Tongue (tissue), 2 donors: Measurements from ENCODE around the gene CCDC50. TPM values are rescaled to one million over a fixed set of nuclear protein-coding genes. Genes with fewer than 3 reads are reported as not detected.

ENCODE experiments used
- DNase-seq: peaks from one replicate; pipeline ENCODE4 v3.0.0-alpha.2; 2015
- total RNA-seq: library from RNA; depleted of rRNA; stranded (reverse); fragments of >200 nt; gene quantifications from one replicate; pipeline ENCODE4 v1.2.3, GENCODE V29; 2014

CCDC50 gene
- total RNA-seq, 1 donor from 2014 or later: 55.2 TPM

DNA sequence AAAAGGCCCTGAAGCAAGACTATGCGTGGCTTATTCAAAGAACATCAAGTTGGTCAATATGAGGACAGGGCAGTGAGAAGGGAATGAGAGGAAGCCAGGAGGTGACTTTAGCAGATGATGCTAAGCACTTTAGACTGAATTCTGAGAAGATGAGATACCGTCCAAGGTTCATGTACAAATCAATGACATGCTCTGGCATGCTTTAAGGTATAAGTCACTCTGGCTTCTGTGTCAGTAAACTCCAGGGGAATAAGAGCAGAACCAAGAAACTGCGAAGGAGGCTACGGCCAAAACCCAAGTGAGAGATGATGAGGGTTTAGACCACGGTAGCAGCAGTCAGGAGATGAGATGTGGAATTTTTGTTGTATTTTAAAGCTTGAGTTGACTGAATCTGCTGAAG is 8.9 kb upstream of the CCDC50 start:
- no peak for DNase-seq

DNA sequence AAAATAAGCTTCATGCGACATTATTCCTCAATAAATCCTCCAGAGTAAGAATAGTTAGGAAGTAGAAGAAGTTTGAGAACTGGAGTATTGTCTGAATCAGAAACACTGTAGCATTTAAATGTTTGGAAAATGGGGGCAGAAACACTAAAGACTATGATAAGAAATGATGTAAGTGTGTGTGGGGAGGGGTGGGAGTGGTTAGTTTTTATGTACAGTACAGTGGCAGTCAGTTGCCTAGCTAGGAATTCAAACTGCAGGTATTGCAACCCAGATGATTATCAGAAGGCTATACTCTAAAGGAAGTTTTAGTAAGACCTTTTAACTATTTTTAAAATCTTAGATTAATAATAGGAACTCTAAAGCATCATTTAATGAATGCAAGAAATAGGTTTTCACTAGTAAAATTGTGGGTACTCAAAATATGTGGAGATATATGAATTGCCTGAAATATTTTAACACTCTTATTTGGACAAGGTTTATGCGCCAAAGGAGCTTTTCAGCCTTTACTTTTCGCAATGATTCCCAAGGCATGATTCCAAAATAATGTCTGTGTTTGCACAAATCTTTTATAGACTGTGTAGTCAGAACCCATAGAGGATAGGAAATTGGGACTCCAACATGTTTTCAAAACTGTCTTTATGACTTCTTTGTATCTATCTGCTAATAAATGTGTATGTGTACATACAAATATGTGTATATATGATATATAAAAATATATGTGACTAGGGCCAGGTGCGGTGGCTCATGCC is 8.0 kb upstream of the CCDC50 start:
- no peak for DNase-seq

DNA sequence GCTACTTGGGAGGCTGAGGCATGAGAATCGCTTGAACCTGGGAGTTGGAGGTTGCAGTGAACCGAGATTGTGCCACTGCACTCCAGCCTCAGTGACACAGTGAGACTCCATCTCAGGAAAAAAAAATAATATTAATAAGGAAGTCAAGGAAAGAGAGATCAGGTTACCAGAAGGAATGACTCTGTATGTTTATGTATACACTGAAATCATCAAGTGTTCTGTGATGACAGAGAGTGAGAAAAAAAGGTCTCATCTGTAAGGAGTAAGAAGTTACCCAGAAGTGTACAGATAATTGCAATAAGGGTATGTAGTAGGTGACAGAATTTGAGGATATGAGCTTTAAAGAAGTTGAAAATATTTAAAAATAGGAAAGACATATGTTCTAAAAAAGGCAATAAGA is 4.3 kb upstream of the CCDC50 start:
- DNase-seq: no peak

DNA sequence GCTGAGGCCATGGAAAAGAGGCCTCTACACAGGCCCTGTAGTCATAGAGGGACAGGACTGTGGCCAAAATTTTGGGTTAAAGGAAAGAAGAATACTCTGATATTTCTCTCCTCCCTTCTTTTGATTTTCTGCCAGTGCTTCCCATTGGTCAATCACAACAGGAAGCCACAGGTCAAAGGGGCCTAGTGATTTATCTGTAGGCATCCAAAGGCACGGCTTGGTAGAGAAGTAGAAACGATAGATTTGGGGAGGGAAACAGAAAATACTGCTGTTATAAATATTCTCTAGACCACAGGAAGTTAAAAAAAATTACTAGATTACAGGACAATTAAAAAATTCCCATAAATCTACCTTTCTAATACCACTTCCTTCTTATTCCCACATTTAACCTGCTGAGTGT is 1.7 kb upstream of the CCDC50 start:
- no peak for DNase-seq

DNA sequence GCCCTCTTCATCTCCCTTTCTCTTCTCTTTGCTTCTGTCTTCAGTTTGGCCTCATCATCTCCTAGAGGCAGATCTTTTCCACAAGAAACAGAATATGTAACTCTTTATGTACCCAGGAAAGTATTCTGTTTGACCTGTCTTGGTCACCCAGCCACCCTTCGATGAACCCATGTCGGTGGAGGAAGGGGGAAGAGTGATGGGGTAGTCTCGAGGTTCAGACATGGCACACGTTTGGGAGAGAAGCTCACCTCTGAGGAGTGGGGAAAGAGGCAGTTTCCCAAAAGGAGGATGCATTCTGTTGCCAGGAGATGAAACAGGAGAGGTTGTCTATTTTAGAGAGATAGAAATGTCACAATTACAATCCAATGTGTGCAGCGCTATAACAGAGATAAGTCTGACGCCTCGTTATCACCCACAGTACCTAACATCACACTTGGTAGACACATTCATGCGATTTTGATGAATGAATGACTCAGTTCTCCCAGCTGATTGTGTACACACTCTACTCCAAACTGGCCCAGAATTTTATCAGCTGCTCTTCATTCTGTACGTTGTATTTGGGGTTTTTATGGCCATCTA is 722 bp upstream of the CCDC50 start:
- no peak for DNase-seq

DNA sequence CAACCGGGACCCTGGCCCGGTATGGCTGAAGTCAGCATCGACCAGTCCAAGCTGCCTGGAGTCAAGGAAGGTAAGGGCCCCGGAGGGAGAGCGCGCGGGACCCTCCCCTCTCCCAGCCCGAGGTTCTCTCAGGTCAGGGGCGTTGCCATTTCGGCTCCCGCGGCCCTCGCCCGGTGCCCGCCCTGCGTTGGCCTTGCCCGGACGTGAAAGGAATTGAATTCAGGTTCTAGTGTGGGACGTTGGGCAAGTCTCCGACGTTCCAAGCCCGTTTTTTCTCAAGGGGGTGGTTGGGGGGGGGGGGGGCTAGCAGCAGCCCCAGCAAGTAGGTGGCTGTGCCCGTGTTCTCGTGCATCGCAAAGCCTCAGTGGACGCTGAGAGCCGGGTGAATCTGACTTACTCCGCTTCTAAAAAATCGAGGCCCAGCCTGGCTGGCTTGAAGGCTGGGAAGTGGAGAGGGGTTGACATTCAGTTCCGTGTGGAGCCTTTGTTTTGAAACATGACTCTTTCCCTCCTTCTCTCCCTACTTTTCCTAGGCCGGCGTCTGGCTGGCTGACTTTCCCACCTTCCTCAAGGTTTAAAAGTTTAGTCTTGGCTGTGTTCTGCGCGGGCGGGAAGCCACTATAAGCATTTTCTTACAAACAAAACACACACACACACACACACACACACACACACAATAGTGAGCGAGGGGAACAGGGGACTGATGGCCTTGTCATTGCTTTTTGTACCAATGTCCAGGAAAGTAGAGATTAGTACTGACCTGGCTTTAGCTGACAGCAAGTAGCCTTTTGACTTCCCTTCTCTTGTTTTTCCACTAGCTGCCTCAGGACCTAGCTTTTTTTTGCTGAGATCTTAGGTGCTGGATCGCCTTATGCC is 698 bp downstream of the CCDC50 start, which contains the start of gene UTS2B:
Gene UTS2B (minus strand): TSS at position 873 of the 876 bp plus-strand sequence. CDS start 48,337 bp downstream, outside the sequence.
- peak; percentile 84 for DNase-seq

DNA sequence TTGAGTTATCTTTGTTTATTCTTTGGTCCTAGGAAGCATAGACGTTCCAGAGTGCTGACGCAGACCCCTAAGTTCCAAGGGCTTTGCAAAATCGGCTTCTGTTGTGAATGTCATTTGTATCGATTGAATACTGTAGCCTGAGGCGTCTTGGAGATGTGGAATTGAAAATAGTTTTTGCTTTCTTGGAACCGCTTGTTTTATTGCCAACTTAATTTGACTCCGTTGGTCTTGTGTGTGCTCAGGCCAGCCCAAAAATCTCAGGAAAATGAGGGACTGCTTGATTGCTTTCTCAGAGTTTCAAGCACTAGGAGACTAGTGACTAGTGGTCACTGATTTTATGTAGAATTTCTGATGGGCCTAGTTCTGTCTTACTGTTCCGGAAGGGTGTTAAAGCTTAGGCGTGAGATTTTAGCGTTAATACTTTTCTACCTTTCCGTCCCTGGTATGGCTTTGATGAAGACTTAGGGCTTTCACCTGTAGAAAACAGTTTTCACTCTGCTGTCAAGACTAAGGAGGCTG is 1.4 kb downstream of the CCDC50 start:
- DNase-seq: no peak

DNA sequence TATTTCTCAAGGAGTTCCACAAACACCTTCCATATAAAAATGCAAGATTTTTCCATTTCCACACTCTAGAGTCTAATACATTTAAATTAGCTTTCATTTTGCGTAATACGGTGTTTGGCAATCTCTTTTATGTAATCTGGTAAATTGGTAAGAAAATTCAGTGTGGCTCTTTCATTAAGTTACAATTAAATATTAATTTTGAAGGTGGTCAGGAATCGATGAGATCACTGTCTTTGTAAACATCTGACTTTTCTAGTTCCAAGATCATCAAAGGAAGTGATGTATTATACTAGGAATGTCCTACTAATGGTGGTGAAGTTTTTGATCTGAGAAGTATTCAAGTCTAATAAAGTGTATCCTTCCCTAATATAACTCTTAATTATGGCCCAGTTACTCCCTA is 2.2 kb downstream of the CCDC50 start:
- no peak for DNase-seq

DNA sequence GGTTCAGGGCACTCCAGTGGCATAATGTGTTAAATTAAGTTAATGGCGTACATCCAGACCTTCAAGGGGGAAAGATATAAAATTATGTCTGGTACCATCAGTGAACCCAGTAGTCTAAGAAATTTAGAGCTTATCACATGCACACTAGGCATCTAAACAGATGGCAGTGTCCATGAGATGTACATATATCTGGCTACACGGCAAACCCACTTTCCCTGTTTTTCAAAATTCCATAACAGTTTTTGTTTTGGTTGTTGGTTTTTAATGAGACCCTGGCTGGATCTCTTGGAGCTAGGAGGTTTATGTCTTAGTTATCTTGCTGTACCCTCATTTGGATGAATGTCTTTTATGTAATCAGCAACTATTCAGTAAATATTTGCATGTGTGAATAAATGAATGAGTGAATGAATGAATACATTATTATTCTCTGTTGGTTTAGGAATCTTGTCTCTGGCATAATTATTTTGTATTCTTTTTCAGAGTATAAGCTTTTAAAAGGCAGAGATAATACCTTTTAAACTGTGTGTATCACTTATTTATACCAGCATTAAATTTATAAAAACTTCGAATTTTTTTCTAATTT is 4.2 kb downstream of the CCDC50 start:
- no peak for DNase-seq

DNA sequence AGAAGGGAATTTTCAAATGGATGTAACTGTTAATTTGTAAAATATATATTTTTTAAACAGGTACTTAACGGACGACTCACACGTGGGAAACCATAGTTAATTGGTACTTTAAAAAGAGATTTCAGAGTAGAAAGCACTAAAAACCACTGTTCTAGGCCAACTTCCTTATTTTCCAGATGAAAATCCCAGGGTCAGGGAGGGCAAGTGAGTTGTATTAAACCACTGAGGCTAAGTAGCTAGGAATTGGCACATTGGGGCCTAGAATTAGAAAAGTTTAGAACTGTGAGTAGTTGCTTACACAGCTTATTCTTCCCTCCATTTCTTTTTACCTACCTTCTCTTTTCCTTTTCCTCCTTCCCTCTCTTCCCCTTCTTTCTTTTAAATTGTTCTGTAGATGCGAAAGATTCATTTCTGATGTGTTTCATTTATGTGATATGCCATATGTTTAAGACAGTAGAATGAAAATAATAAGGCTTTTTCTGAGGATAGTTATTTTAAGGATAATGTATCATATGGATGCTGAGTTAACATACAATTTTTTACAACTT is 5.2 kb downstream of the CCDC50 start:
- DNase-seq: no peak

DNA sequence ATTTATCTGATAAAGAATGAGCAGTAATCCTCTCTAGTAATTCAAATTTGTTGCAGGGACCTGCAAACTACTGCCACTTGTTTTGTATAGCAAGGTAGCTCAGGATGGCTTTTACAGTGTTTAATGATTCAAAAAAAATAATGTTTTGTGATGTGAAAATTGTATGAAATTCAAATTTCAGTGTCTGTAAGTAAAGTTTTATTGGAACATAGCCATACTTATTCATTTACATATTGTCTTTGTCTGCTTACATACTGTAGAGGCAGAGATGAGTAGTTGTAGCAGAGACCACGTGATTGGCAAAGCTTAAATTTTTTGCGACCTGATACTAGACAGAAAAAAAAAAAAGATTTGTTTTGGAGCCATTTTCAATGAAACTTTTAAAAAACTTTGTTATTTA is 7.6 kb downstream of the CCDC50 start:
- DNase-seq: no peak

DNA sequence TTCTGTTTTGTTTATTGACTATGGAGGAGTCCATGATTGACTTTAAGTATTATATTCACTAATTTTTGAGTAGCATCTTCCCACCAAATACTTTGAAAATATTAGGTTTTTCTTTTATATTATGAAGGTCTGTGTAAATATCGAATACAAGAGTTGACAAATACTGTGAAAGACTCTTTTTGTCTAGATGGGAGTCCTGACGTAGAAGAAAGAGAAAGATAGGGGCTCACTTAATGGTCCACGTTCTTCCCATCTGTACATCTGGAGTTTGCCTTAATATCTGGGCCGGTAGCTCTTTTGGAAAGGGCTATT is 8.9 kb downstream of the CCDC50 start:
- no peak for DNase-seq

DNA sequence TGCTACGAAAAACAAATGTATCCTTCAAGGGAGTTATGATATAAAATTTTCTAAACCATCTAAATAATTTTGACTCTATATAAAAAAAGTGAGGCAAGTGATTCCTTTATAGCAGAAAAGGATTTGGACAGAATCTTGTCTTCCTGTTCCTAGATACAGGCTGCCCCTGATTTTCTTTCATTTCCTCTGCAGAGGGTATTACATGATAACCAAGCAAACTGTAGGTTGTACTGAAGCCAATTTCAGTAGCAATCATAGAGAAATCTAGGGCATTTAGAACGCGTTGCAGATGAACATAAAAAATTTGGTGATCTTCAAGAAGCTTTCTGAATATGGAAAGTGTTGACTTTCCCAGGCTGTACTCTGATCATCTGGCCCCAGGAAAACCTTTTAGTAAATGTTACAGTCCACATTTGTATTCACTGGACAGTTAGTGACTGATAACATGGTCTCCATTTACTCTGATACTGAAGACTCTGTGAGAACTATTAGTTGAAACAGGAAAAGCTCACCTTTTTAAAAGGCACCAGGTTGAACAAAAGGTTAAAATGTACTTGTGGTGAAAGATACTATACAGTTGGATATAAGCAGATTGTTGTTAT is 10.2 kb downstream of the CCDC50 start:
- no peak for DNase-seq

DNA sequence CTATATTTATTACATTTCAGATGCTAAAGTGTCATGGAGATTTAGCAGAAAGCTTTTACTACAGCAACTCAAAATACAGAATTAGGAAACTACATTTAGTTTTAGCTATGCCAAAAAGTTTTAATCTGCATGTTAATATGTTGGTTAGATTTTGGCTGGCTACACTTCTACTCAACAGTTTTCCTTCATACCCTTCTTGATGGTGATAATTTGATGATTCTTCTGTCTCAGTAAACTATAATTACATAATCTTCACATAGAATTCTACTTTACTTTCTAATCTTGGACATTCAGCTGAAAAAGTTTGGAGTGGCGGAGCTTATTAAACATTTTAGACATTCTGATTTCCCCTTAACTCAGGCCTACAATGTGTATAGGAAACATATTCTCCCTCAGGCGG is 11.2 kb downstream of the CCDC50 start:
- no peak for DNase-seq

DNA sequence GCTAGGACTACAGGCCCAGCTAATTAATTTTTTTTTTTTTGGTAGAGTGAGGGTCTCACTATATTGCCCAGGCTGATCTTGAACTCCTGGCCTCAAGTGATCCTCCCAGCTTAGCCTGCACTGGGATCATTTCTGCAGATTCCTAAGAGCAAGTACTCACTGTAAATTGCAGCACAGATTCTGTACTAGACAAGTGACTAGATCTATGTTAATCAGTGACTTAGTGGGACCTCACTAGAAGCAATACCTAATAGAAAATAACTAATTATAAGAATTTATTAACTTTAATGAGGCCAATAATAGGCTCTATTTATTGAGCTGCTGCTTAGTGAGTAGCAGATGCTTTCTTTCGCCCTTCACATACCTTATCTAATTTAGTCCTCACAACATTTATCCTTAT is 11.8 kb downstream of the CCDC50 start:
- no peak for DNase-seq

DNA sequence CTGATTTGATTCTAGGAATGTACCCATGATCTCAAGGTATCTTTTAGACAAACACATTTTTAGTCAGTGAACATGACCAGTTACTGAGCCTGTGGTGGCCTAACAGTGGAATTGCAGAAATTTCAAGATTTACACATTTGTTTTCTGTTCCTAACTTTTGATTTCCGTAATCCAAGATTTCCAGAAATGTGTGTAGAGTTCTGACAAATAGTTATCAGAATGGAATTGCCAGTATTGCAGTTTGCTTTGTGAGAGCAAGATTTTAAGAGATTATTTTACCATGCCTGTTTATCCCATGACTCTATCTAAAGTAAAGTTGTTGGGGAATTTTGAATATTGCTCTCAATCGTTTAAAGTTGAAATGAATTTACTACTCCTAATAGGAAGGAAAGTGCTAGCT is 12.8 kb downstream of the CCDC50 start:
- no peak for DNase-seq

DNA sequence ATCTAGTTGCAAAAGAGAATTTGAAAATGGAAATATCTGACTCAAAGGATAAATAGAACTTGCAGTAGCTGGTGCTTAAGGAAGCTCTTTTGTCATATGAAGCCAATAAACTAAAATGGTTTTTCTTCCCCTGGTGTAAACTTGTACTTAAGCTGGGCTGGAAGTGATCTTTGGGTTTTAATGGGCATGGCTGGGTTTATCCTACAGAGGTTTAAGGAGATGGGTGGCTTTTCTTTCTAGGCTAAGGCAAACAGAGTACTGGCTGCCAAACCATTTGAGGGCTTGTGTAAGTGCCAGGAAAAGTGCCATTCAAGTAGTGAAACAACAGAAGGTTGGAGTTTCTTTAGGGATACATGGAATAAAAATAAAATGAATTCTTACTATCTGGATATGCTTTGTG is 13.2 kb downstream of the CCDC50 start:
- DNase-seq: no peak

DNA sequence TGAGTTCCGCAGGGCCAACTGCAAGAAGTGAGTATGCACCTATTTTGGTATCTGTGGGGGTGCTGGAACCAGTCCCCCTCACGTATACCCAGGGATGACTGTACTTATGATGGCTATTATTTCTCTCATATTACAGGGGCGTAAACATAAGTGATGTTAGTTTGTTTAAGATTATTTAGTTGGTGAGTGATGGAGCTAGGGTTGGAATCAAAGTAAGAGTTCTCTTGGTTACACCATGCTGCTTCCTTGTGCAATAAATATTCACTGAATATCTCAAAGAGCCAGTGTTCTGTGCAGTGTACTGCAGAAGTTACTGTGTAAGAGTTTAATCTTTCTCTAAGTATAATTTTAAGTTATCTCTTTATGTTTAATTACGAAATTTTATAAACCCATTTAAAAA is 13.9 kb downstream of the CCDC50 start:
- no peak for DNase-seq

DNA sequence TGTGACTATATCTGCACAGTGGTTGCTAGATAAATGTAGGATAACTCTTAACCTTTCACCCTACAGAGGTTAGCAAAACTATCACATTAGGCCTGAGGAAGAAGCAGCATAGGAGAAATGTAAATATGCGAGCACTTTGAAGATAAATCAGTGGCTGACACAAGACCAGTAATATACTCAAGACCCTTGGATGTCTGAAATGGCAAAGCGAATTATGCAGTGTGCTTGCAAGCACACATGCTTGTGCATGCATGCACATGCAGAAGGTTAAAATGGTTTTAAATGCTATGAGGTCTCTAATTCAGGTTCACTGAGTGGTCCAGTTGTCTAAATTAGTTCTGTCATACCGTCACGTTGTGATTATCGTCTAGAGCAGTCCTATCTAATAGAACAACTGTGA is 14.7 kb downstream of the CCDC50 start:
- DNase-seq: no peak

DNA sequence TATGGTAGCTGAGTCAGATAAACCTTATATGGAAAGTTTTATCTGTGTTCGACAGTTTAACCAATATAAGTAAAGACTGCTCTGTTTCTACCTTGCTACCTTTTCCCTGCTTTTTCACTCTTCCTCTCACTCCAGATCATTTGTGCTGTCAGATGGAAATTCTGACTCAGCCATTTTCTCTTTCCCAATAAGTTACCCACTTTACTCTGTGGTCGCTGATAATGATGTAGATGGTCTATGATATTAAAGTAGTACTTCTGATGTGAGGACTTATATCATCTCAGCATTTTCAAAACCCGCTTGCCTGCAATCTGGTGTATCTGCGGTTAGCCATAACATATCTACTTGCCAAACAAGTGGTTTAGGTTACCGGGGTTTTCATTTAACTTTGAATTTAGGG is 16.1 kb downstream of the CCDC50 start:
- no peak for DNase-seq

DNA sequence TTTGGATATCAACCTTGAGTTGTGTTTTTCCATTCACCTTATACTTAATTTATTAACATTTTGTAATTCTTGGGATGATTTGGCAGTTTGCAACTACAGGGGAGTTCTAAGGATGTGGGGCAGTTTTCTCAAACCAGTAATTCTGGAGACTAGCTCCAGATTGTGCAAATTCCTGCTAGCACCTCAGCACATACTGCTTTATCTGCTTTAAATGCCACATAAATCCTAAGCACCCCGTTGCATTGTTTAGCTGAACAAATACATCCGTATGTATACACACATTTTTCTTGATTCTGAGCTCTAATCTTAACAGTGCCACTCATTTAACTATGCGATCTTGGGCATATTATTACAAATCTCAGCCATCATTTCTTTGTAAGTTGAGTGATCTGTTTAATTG is 18.0 kb downstream of the CCDC50 start:
- DNase-seq: no peak

DNA sequence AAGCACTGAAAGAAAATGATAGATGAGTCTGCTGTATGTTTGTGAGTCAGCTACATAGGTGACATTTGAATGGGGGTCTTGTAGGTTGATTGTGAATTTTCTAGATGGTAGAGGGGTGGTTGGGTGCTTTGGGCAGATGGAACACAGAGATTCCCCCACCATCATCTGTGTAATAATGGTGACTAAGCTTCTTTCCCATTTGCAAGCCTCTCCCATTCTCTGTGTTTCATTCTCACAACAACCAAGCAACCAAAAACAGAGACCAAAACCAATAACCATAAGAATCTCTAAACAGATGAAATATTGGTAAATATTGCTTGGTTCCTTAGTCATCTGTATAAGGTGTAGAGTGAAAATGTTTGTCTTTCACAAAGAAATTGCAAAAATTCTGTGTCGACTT is 18.9 kb downstream of the CCDC50 start:
- DNase-seq: no peak
